ENCODE results near the gene RTBDN. TPM values are rescaled to one million over a fixed set of nuclear protein-coding genes. Genes with fewer than 3 reads are reported as not detected.

The RTBDN gene
- total RNA-seq, 1 donor from 2014 or later, result not detected

GRCh38 chr19:12838886-12839756, 4.7 kb upstream of the RTBDN start:
- peaks cover 89% of the 10 kb centered on the region for H3K27me3 Mint-ChIP-seq (ENCODE audit: low read depth)

DNA sequence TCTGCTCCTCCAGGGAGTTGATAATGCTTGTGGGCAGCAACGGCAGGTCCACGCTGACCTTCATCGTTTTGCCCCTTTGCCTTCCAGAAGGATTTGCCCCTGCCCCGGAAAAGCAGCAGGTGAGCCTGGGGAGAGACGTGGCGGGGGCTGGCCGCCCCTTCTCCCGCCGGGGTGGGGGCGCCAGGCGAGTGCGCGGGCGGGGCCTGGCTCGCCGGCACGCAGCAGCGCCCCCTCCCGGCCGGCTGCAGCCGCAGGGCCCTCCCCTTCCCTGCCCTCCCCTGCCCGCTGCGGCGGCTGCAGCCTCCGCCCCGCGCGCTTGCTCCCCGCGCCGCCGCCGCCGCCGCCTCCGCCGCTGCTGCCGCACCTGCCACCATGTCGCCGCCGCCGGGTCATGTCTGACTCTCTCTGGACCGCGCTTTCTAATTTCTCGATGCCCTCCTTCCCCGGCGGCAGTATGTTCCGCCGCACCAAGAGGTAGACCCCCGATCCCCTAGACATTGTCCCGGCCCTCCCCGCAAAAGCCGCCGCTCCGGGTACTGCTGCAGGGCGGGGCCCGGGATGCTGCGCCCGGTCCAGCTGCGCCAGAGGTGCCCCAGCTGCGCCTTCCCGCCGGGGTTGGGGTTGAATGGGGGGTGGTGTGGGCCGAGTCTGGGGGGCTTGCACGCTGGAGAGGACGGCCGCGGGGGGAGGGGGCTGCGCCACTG, 4.0 kb upstream of the RTBDN start, which contains the start of gene MAST1:
Gene MAST1 (plus strand): TSS at position 334 of the 704 bp plus-strand sequence. CDS start 58 bp downstream, at position 392.
- peaks cover 16% of the 10 kb centered on the region for H3K4me1 Mint-ChIP-seq
- H3K27ac Mint-ChIP-seq, result no peak within 1 kb of the TSS
- TF ChIP-seq, protein P1, sequence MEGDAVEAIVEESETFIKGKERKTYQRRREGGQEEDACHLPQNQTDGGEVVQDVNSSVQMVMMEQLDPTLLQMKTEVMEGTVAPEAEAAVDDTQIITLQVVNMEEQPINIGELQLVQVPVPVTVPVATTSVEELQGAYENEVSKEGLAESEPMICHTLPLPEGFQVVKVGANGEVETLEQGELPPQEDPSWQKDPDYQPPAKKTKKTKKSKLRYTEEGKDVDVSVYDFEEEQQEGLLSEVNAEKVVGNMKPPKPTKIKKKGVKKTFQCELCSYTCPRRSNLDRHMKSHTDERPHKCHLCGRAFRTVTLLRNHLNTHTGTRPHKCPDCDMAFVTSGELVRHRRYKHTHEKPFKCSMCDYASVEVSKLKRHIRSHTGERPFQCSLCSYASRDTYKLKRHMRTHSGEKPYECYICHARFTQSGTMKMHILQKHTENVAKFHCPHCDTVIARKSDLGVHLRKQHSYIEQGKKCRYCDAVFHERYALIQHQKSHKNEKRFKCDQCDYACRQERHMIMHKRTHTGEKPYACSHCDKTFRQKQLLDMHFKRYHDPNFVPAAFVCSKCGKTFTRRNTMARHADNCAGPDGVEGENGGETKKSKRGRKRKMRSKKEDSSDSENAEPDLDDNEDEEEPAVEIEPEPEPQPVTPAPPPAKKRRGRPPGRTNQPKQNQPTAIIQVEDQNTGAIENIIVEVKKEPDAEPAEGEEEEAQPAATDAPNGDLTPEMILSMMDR (IDR thresholded peaks at IDR 0.05; ENCODE audit: unreplicated experiment), result peak; percentile 29
- H3K27me3 Mint-ChIP-seq (ENCODE audit: low read depth), result peaks cover 86% of the 10 kb centered on the region
- no peaks in the 10 kb centered on the region for H3K9me3 Mint-ChIP-seq
- no peaks in the 10 kb centered on the region for H3K36me3 Mint-ChIP-seq
- DNase-seq (ENCODE audit: low spot score in 2 of 2, unreplicated experiment in 2 of 2), result peak in 1 of 2 experiments; percentile 67
- H3K4me3 Mint-ChIP-seq, result peak within 1 kb of the TSS; percentile 64

More at GRCh38 chr19:12838886-12839756, 4.7 kb upstream of the RTBDN start:
- DNase-seq (ENCODE audit: low spot score in 2 of 2, unreplicated experiment in 2 of 2), result no peak
- Mint-ChIP-seq H3K9me3 (no peaks in the 10 kb centered on the region), H3K27ac (no peak overlapping the region), H3K36me3 (no peaks in the 10 kb centered on the region), H3K4me3 (peak overlapping the region; percentile 64), H3K4me1 (peaks cover 15% of the 10 kb centered on the region)
- TF ChIP-seq, protein P1 (IDR thresholded peaks at IDR 0.05; ENCODE audit: unreplicated experiment), result no peak

- Mint-ChIP-seq H3K27ac (no peak overlapping the region), H3K27me3 (ENCODE audit: low read depth) (peaks cover 91% of the 10 kb centered on the region), H3K4me1 (peaks cover 20% of the 10 kb centered on the region)
Measured at GRCh38 chr19:12837225-12837624, 2.8 kb upstream of the RTBDN start.

DNA sequence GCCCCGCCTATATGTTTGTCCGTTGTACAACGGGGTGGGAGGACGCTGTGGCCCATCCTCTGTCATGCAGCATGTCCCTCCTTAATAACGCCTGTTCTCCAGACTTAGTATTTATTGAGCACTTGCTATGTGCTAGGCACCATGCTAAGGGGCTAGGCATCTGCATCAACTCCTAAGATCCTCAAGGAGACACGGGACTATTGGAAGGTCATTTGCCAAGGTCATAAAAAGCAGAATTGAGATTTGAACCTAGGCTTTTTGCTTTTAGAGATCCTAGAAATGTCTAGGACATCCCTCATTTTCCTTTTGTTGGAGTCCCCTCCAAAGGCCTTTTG, 2.1 kb upstream of the RTBDN start:
- DNase-seq (ENCODE audit: low spot score in 2 of 2, unreplicated experiment in 2 of 2), result no peak
- Mint-ChIP-seq H3K9me3 (no peaks in the 10 kb centered on the region), H3K36me3 (no peaks in the 10 kb centered on the region), H3K27me3 (ENCODE audit: low read depth) (peaks cover 92% of the 10 kb centered on the region), H3K27ac (no peak overlapping the region), H3K4me3 (peak overlapping the region; percentile 15), H3K4me1 (peaks cover 19% of the 10 kb centered on the region)
- TF ChIP-seq, protein P1 (IDR thresholded peaks at IDR 0.05; ENCODE audit: unreplicated experiment), result no peak

More at GRCh38 chr19:12837225-12837624, 2.8 kb upstream of the RTBDN start:
- no peaks in the 10 kb centered on the region for H3K36me3 Mint-ChIP-seq
- TF ChIP-seq, protein P1 (IDR thresholded peaks at IDR 0.05; ENCODE audit: unreplicated experiment), result no peak
- H3K9me3 Mint-ChIP-seq, result no peaks in the 10 kb centered on the region
- peak overlapping the region; percentile 4 for H3K4me3 Mint-ChIP-seq
- DNase-seq (ENCODE audit: low spot score in 2 of 2, unreplicated experiment in 2 of 2), result no peak

DNA sequence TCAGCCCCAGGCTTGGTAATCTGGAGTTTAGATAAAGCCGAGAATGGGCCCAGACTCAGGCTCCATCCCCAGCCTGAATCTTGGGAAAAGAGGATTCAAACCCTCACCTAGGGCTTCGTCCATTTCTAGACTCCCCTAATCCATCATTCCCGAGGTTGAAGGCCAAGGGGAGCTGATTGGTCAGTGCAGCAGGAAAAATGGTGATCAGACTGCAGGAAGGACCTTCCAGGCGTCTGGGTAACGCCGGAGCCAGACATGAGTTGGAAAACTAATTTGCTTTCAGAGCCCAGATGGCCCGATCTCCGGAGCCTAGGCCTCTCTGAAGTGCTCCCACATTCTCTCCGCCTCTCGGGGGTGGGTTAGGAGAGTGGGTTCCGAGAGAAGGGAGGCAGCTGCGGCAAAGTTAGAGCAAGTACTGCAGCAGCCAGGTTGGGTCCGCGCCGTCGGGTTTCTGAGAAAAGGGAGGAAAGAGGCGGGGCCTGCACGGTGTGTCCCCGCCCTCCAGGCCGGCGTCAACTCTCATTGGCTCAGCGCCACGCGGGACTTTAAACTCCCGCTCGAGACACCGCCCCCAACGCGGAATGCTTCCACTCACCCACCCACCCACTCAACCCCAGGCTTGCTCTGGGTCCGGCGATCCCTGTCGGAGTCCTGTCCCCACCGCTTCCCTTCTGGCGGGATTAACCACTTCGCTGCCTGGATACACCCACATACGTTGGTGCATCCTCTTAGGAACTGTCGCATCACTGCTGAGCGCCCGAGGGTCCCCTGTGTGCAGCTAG, 788 bp upstream of the RTBDN start:
- H3K4me1 Mint-ChIP-seq, result peaks cover 8% of the 10 kb centered on the region
- no peaks in the 10 kb centered on the region for H3K36me3 Mint-ChIP-seq
- peak overlapping the region; percentile 57 for H3K4me3 Mint-ChIP-seq
- H3K27ac Mint-ChIP-seq, result no peak overlapping the region
- peaks cover 92% of the 10 kb centered on the region for H3K27me3 Mint-ChIP-seq (ENCODE audit: low read depth)
- DNase-seq (ENCODE audit: low spot score in 2 of 2, unreplicated experiment in 2 of 2), result no peak
- TF ChIP-seq, protein P1 (IDR thresholded peaks at IDR 0.05; ENCODE audit: unreplicated experiment), result no peak
- no peaks in the 10 kb centered on the region for H3K9me3 Mint-ChIP-seq
